OCI-LY1 (cell line): ENCODE measurements around the gene CALML5.

ENCODE experiments used
- CTCF ChIP-seq: fragments of 200-600 bp; sonication (generic), shearing (Covaris generic); IDR thresholded peaks from 2 replicates; pipeline ENCODE4 v1.5.1; 2017; ENCODE audit warnings: mild to moderate bottlenecking, antibody characterized with exemption, low read length, moderate library complexity, mixed read lengths
- EZH2 ChIP-seq: fragments of 200-600 bp; sonication (generic), shearing (Covaris generic); IDR thresholded peaks from 2 replicates; pipeline ENCODE4 v1.8.0; 2017; ENCODE audit warnings: borderline replicate concordance, mixed run types, mild to moderate bottlenecking, antibody characterized with exemption, low read length, moderate library complexity, mixed read lengths

- TF ChIP-seq EZH2 (no peak), CTCF (no peak)
Measured at GRCh38 chr10:5456563-5456962, 42.8 kb downstream of the CALML5 start.
